HEK293T (cell line): ENCODE data around the gene COBLL1.

ENCODE experiments used
- CTCF ChIA-PET: fragments of 350-600 bp; formaldehyde crosslinking; extraction: SDS; loops from one replicate; lab custom pipeline; 2021; ENCODE audit warnings: antibody characterized with exemption, inconsistent platforms; lab: Yijun Ruan, JAX
- POLR2A ChIA-PET: fragments of 350-600 bp; formaldehyde crosslinking; extraction: SDS; loops from one replicate; lab custom pipeline; 2020; ENCODE audit warnings: antibody characterized with exemption, inconsistent platforms; lab: Yijun Ruan, JAX
- DNase-seq: peaks from one replicate; pipeline ENCODE4 v3.0.0; 2012; ENCODE audit warnings: mixed read lengths; ENCODE audit errors: extremely low spot score
- ARNT ChIP-seq: fragments of 450-650 bp; IDR thresholded peaks from 2 replicates; pipeline ENCODE4 v1.6.1; 2017; ENCODE audit warnings: mild to moderate bottlenecking
- BHLHE40 ChIP-seq: fragments of 450-650 bp; IDR thresholded peaks from 2 replicates; pipeline ENCODE4 v1.6.1; 2016; ENCODE audit warnings: mild to moderate bottlenecking, moderate library complexity, borderline replicate concordance
- CTBP1 ChIP-seq: fragments of 450-650 bp; IDR thresholded peaks from 2 replicates; pipeline ENCODE4 v1.6.1; 2016; ENCODE audit warnings: borderline replicate concordance
- ELF4 ChIP-seq: fragments of 450-650 bp; IDR thresholded peaks from 2 replicates; pipeline ENCODE4 v1.6.1; 2017; ENCODE audit warnings: antibody characterized with exemption
- FOXA1 ChIP-seq: fragments of 450-650 bp; IDR thresholded peaks from 2 replicates; pipeline ENCODE4 v1.6.1; 2016; ENCODE audit warnings: mild to moderate bottlenecking
- FOXK2 ChIP-seq: fragments of 450-650 bp; IDR thresholded peaks from 2 replicates; pipeline ENCODE4 v1.6.1; 2016; ENCODE audit warnings: mild to moderate bottlenecking
- FOXM1 ChIP-seq: fragments of 450-650 bp; IDR thresholded peaks from 2 replicates; pipeline ENCODE4 v1.6.1; 2017; ENCODE audit warnings: mild to moderate bottlenecking, borderline replicate concordance
- HDGF ChIP-seq: fragments of 450-650 bp; IDR thresholded peaks from 2 replicates; pipeline ENCODE4 v1.6.1; 2017; ENCODE audit warnings: antibody characterized with exemption, borderline replicate concordance
- L3MBTL2 ChIP-seq: fragments of 450-650 bp; conservative IDR thresholded peaks from 2 replicates; pipeline ENCODE4 v1.6.1; 2016; ENCODE audit warnings: mild to moderate bottlenecking
- LEF1 ChIP-seq: fragments of 450-650 bp; IDR thresholded peaks from 2 replicates; pipeline ENCODE4 v1.6.1; 2017; ENCODE audit warnings: mild to moderate bottlenecking, borderline replicate concordance
- NFRKB ChIP-seq: fragments of 450-650 bp; IDR thresholded peaks from 2 replicates; pipeline ENCODE4 v1.6.1; 2016; ENCODE audit warnings: mild to moderate bottlenecking, moderate library complexity
- PKNOX1 ChIP-seq: fragments of 450-650 bp; IDR thresholded peaks from 2 replicates; pipeline ENCODE4 v1.6.1; 2016
- SP1 ChIP-seq: fragments of 450-650 bp; IDR thresholded peaks from 2 replicates; pipeline ENCODE4 v1.6.1; 2017
- SUZ12 ChIP-seq: fragments of 450-650 bp; IDR thresholded peaks from 2 replicates; pipeline ENCODE4 v1.6.1; 2016; ENCODE audit warnings: mild to moderate bottlenecking
- TARDBP ChIP-seq: fragments of 450-650 bp; IDR thresholded peaks from 2 replicates; pipeline ENCODE4 v1.6.1; 2016
- ZNF384 ChIP-seq: fragments of 450-650 bp; IDR thresholded peaks from 2 replicates; pipeline ENCODE4 v1.6.1; 2016

The COBLL1 gene

GRCh38 chr2:164826293-164827243, 15.1 kb downstream of the COBLL1 start:
- ChIA-PET POLR2A (no interaction called here), CTCF (interaction anchor here (0.6 to 0.9 kb wide), 2 partner anchors 16 to 61 kb away, joined by 3 read pairs; partner anchors contain the start of gene COBLL1)
- TF ChIP-seq FOXA1 (no peak), L3MBTL2 (no peak), ARNT (no peak), FOXK2 (no peak), SUZ12 (no peak), NFRKB (no peak), ELF4 (no peak), PKNOX1 (no peak), BHLHE40 (no peak), TARDBP (no peak)
- no peak for DNase-seq

- POLR2A ChIA-PET: no interaction called here
- CTCF ChIA-PET: interaction anchor here (0.6 kb wide), 1 partner anchor 1707 kb away, joined by 4 read pairs; no protein-coding TSS in a partner anchor
- TF ChIP-seq L3MBTL2 (no peak), FOXA1 (no peak), TARDBP (no peak), NFRKB (no peak), CTBP1 (no peak), HDGF (no peak), SUZ12 (no peak), FOXK2 (no peak)
- no peak for DNase-seq
Observed at GRCh38 chr2:164824872-164825271, 16.8 kb downstream of the COBLL1 start.

GRCh38 chr2:164823126-164823525, 18.5 kb downstream of the COBLL1 start:
- CTCF ChIA-PET: no interaction called here
- DNase-seq: no peak
- TF ChIP-seq FOXK2 (no peak), NFRKB (no peak), FOXM1 (no peak), ZNF384 (no peak), ARNT (no peak), L3MBTL2 (no peak), FOXA1 (no peak), LEF1 (no peak), SP1 (no peak), BHLHE40 (no peak), ELF4 (no peak), CTBP1 (no peak), HDGF (no peak), SUZ12 (no peak), PKNOX1 (no peak), TARDBP (no peak)
- POLR2A ChIA-PET: no interaction called here

- TF ChIP-seq ELF4: no peak
- TF ChIP-seq ZNF384: no peak
- POLR2A ChIA-PET: no interaction called here
- CTCF ChIA-PET: no interaction called here
- no peak for DNase-seq
Observed at GRCh38 chr2:164821338-164821737, 20.3 kb downstream of the COBLL1 start.

- TF ChIP-seq ELF4 (no peak), CTBP1 (no peak), PKNOX1 (no peak), L3MBTL2 (no peak), SUZ12 (no peak), HDGF (no peak), TARDBP (no peak), FOXM1 (no peak), ARNT (no peak), ZNF384 (no peak), LEF1 (no peak)
- ChIA-PET POLR2A (no interaction called here), CTCF (no interaction called here)
- DNase-seq: no peak
Observed at GRCh38 chr2:164818149-164819136, 23.2 kb downstream of the COBLL1 start.

- CTCF ChIA-PET: no interaction called here
- no peak for TF ChIP-seq FOXK2
Observed at GRCh38 chr2:164816900-164817299, 24.7 kb downstream of the COBLL1 start.

More at GRCh38 chr2:164816900-164817299, 24.7 kb downstream of the COBLL1 start:
- POLR2A ChIA-PET: no interaction called here
- DNase-seq: no peak
